Lower lobe of right lung (tissue), 2 donors: ENCODE results near the gene GPX1. TPM values are rescaled to one million over a fixed set of nuclear protein-coding genes. Genes with fewer than 3 reads are reported as not detected.

Experiments
- ATAC-seq, 2 donors: fragments of 200-7000 bp; cut with Tn5 transposase; one replicate each; pipeline ENCODE4 v1.9.1; 2020 to 2022; ENCODE audit warnings: mild to moderate bottlenecking in 2 of 2, moderate library complexity in 2 of 2
- DNase-seq: peaks from one replicate; pipeline ENCODE4 v3.0.0-alpha.2; 2020
- H3K27ac ChIP-seq: fragments of 200-600 bp; one replicate; pipeline ENCODE4 v1.8.0; 2022
- H3K27me3 ChIP-seq: fragments of 200-600 bp; one replicate; pipeline ENCODE4 v1.8.0; 2022; ENCODE audit warnings: low read depth
- H3K36me3 ChIP-seq: fragments of 200-600 bp; one replicate; pipeline ENCODE4 v1.8.0; 2022; ENCODE audit warnings: mild to moderate bottlenecking
- H3K4me1 ChIP-seq: fragments of 200-600 bp; one replicate; pipeline ENCODE4 v1.8.0; 2022
- H3K4me3 ChIP-seq: fragments of 200-600 bp; one replicate; pipeline ENCODE4 v1.8.0; 2022; ENCODE audit warnings: mild to moderate bottlenecking
- H3K9me3 ChIP-seq: fragments of 200-600 bp; one replicate; pipeline ENCODE4 v1.8.0; 2022
- intact Hi-C: fragments of 100-400 bp; cut with DNase I; formaldehyde crosslinking; loops from one replicate; pipeline ENCODE4 v1.11.0; 2022
- total RNA-seq: library from RNA; stranded (reverse); fragmentation: NEBNext Ultra II Directional; extraction: Animal tissue kit (Norgen Biotek cat#: 25700); gene quantifications from one replicate; pipeline ENCODE4 v1.2.1, GENCODE V29; 2021
- TF ChIP-seq, protein P1 (sequence below): fragments of 200-600 bp; IDR thresholded peaks from one replicate; pipeline ENCODE4 v1.8.0; 2022; ENCODE audit warnings: antibody characterized with exemption, mild to moderate bottlenecking
- donor health status: DM: no; HTN: yes; CAD: no; lungs with severe emphysema.

The GPX1 gene
- total RNA-seq, 1 donor from 2014 or later: 450 TPM

DNA sequence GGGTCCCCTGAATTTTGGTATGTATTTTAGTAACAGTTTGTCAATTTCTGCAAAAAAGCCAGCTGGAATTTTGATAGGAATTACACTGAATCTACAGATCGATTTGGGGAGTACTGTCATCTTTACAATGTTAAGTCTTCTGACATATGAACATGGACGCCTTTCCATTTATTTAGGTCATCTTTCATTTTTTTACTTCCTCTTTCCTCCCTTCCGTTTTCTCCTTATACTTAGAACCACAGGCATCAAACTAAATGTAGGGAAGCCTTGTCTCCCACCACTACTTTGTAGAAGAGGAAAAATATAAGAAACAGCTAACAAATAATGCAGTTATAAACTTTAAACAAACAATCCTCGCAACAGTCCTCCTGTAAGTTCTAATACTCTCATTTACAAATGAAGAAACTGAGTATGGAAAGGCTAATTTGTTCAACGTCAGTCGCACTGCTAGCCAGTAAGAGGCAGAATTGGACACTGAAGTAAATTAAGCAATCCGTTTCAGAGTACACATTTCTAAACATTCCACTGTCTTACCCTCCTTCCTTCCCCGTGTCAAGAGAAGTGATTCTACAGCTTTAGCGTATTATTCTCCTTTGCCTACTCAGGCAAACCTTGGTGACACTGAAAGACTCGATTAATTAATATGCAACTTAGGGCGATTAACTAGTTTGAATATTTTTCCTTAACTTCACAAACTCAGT is 28.1 kb upstream of the GPX1 start:
- peak overlapping the region; percentile 48 for H3K27ac ChIP-seq
- TF ChIP-seq, protein P1, sequence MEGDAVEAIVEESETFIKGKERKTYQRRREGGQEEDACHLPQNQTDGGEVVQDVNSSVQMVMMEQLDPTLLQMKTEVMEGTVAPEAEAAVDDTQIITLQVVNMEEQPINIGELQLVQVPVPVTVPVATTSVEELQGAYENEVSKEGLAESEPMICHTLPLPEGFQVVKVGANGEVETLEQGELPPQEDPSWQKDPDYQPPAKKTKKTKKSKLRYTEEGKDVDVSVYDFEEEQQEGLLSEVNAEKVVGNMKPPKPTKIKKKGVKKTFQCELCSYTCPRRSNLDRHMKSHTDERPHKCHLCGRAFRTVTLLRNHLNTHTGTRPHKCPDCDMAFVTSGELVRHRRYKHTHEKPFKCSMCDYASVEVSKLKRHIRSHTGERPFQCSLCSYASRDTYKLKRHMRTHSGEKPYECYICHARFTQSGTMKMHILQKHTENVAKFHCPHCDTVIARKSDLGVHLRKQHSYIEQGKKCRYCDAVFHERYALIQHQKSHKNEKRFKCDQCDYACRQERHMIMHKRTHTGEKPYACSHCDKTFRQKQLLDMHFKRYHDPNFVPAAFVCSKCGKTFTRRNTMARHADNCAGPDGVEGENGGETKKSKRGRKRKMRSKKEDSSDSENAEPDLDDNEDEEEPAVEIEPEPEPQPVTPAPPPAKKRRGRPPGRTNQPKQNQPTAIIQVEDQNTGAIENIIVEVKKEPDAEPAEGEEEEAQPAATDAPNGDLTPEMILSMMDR: no peak
- H3K27me3 ChIP-seq: no peaks in the 10 kb centered on the region
- intact Hi-C loops: no loop called here
- peaks cover 77% of the 10 kb centered on the region for H3K4me1 ChIP-seq
- H3K36me3 ChIP-seq: peaks cover 9% of the 10 kb centered on the region
- ATAC-seq (peak; percentile 55 to 68), DNase-seq (no peak)
- no peak overlapping the region for H3K4me3 ChIP-seq
- no peaks in the 10 kb centered on the region for H3K9me3 ChIP-seq

DNA sequence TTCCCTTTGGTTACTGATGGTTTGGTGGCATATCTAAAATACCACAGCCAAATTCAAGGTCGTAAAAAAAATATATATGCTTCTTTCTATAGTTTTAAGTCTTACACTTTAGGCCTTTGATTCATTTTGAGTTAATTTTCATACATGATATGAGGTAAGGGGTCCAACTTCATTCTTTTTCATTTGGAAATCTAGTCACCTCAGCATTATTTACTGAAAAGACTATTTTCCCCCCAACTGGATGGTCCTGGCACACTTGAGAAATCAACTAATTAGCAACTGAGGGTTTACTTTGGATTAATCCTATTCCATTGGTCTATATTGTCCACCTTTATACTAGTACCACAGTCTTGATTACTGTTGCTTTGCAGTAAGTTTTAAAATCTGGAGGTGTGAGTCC is 27.5 kb upstream of the GPX1 start:
- intact Hi-C loops: no loop called here
- Histone ChIP-seq H3K36me3 (peaks cover 9% of the 10 kb centered on the region), H3K4me1 (peaks cover 74% of the 10 kb centered on the region), H3K27me3 (no peaks in the 10 kb centered on the region), H3K27ac (no peak overlapping the region), H3K9me3 (no peaks in the 10 kb centered on the region), H3K4me3 (no peak overlapping the region)
- DNase-seq (no peak), ATAC-seq (no peak)
- TF ChIP-seq, protein P1: no peak

DNA sequence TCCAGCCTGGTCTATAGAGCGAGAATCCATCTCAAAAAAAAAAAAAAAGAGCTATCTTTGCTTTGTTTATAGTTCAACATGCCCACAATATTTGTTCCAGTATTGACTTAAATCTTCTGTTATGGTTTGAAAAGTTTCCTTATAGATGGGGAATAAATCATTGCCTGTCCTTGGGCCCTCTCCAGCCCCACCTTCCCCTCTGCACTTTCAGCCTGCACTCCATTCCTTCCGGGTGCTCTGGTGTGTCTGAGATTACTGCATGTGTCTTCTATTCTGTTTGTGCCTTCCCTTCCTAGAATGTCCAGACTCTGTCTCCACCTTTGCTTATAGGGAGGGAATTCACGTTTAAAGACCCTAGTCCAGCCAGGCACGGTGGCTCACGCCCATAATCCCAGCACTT is 25.2 kb upstream of the GPX1 start:
- Histone ChIP-seq H3K4me3 (no peak overlapping the region), H3K4me1 (peaks cover 81% of the 10 kb centered on the region), H3K27ac (no peak overlapping the region), H3K27me3 (no peaks in the 10 kb centered on the region), H3K9me3 (no peaks in the 10 kb centered on the region), H3K36me3 (peaks cover 4% of the 10 kb centered on the region)
- intact Hi-C loops: no loop called here
- DNase-seq (no peak), ATAC-seq (no peak)
- TF ChIP-seq, protein P1: no peak

DNA sequence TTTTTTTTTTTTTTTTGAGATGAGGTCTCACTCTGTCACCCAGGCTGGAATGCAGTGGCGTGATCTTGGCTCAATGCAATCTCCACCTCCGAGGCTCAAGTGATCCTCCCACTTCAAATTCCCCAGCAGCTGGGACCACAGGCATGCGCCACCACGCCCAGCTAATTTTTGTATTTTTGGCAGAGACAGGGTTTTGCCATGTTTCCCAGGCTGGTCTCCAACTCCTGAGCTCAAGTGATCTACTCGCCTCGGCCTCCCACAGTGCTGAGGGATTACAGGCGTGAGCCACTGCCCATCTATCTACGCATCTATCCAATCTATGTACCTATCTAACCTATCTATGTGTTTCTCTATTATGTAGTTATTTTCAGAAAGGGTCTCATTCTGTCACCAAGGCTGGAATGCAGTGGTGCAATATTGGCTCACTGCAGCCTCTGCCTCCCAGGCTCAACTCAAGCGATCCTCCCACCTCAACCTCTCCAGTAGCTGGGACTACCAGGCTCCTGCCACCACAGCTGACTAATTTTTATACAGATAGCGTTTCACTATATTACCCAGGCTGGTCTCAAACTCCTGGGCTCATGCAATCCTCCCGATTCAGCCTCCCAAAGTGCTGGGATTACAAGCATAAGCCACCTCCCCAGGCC is 20.2 kb upstream of the GPX1 start:
- peaks cover 23% of the 10 kb centered on the region for H3K36me3 ChIP-seq
- H3K27me3 ChIP-seq: no peaks in the 10 kb centered on the region
- TF ChIP-seq, protein P1: no peak
- H3K4me3 ChIP-seq: no peak overlapping the region
- DNase-seq: peak; percentile 70
- peak overlapping the region; percentile 34 for H3K27ac ChIP-seq
- no peaks in the 10 kb centered on the region for H3K9me3 ChIP-seq
- peaks cover 53% of the 10 kb centered on the region for H3K4me1 ChIP-seq
- peak; percentile 90 to 92 for ATAC-seq
- intact Hi-C loops: no loop called here

DNA sequence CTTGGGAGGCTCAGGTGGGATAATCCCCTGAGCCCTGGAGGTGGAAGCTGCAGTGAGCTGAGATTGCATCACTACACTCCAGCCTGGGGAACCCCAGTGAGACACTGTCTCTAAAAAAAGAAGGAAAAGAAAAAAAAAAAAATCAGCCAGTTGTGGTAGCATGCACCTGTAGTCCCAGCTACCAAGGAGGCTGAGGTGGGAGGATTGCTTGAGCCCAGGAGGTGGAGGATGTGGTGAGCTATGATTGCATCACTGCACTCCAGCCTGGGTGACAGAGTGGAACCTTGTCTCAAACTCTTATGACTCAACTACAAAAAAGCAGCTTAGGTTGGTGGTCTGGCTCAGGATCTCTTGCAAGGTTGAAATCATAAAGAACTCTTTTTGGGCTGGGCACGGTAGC is 19.3 kb upstream of the GPX1 start:
- Histone ChIP-seq H3K4me3 (no peak overlapping the region), H3K4me1 (peaks cover 51% of the 10 kb centered on the region), H3K9me3 (no peaks in the 10 kb centered on the region), H3K27me3 (no peaks in the 10 kb centered on the region), H3K36me3 (peaks cover 32% of the 10 kb centered on the region), H3K27ac (peak overlapping the region; percentile 49)
- ATAC-seq (peak; percentile 47 to 59), DNase-seq (no peak)
- TF ChIP-seq, protein P1: no peak
- intact Hi-C loops: no loop called here
